ENCODE results near the gene CRYBG1. TPM values are rescaled to one million over a fixed set of nuclear protein-coding genes. Genes with fewer than 3 reads are reported as not detected.

The CRYBG1 gene
- total RNA-seq, 1 experiment from 2014 or later, result 2.9 TPM

- intact Hi-C loops (cut with micrococcal nuclease; ENCODE audit: unreplicated experiment), result no loop called here
- CTCF ChIA-PET, result no interaction called here
- no peak for TF ChIP-seq EZH2 (IDR thresholded peaks at IDR 0.05; ENCODE audit: borderline replicate concordance, low read depth, low read length, poor library complexity, severe bottlenecking)
- no peak for TF ChIP-seq CTCF (conservative IDR thresholded peaks at IDR 0.05; ENCODE audit: low read depth, low read length)
These were observed 100.0 kb downstream of the CRYBG1 start for GRCh38 chr6:106460481-106460880.

GRCh38 chr6:106461084-106461483 is 100.6 kb downstream of the CRYBG1 start:
- TF ChIP-seq CTCF (conservative IDR thresholded peaks at IDR 0.05; ENCODE audit: low read depth, low read length) (no peak), EZH2 (IDR thresholded peaks at IDR 0.05; ENCODE audit: borderline replicate concordance, low read depth, low read length, poor library complexity, severe bottlenecking) (no peak)
- no TSS peak for BruUV-seq (replicated peaks)
- Histone ChIP-seq H3K27me3 (replicated peaks; ENCODE audit: insufficient read depth, low read depth, low read length, poor library complexity) (peaks cover 7% of the 10 kb centered on the region), H3K4me1 (ENCODE audit: insufficient read depth, low read length, poor library complexity, severe bottlenecking) (no peaks in the 10 kb centered on the region), H3K9me3 (ENCODE audit: low read depth, low read length, poor library complexity, severe bottlenecking) (no peaks in the 10 kb centered on the region), H3K4me3 (ENCODE audit: low read depth, low read length, poor library complexity, severe bottlenecking) (no peak overlapping the region), H3K36me3 (ENCODE audit: insufficient read depth, low read length, poor library complexity, severe bottlenecking) (no peaks in the 10 kb centered on the region), H3K27ac (ENCODE audit: low read depth, low read length, poor library complexity, severe bottlenecking) (no peak overlapping the region)
- POLR2A ChIA-PET (ENCODE audit: low non-redundant PET), result no interaction called here
- intact Hi-C loops (cut with micrococcal nuclease; ENCODE audit: unreplicated experiment), result no loop called here
- DNase-seq (ENCODE audit: low spot score), result no peak
- CTCF ChIA-PET, result no interaction called here

More at GRCh38 chr6:106460481-106460880, 100.0 kb downstream of the CRYBG1 start:
- POLR2A ChIA-PET (ENCODE audit: low non-redundant PET), result no interaction called here
- no peaks in the 10 kb centered on the region for H3K9me3 ChIP-seq (ENCODE audit: low read depth, low read length, poor library complexity, severe bottlenecking)
- peaks cover 3% of the 10 kb centered on the region for H3K27me3 ChIP-seq (replicated peaks; ENCODE audit: insufficient read depth, low read depth, low read length, poor library complexity)
- DNase-seq (ENCODE audit: low spot score), result no peak
- H3K4me1 ChIP-seq (ENCODE audit: insufficient read depth, low read length, poor library complexity, severe bottlenecking), result no peaks in the 10 kb centered on the region
- BruUV-seq (replicated peaks), result no TSS peak
- no peaks in the 10 kb centered on the region for H3K36me3 ChIP-seq (ENCODE audit: insufficient read depth, low read length, poor library complexity, severe bottlenecking)
- H3K27ac ChIP-seq (ENCODE audit: low read depth, low read length, poor library complexity, severe bottlenecking), result no peak overlapping the region
- no peak overlapping the region for H3K4me3 ChIP-seq (ENCODE audit: low read depth, low read length, poor library complexity, severe bottlenecking)

- CTCF ChIA-PET, result no interaction called here
- POLR2A ChIA-PET (ENCODE audit: low non-redundant PET), result no interaction called here
These were observed 102.5 kb downstream of the CRYBG1 start for GRCh38 chr6:106462923-106463557.

More at GRCh38 chr6:106462923-106463557, 102.5 kb downstream of the CRYBG1 start:
- intact Hi-C loops (cut with micrococcal nuclease; ENCODE audit: unreplicated experiment), result no loop called here
- Histone ChIP-seq H3K27ac (ENCODE audit: low read depth, low read length, poor library complexity, severe bottlenecking) (no peak overlapping the region), H3K36me3 (ENCODE audit: insufficient read depth, low read length, poor library complexity, severe bottlenecking) (no peaks in the 10 kb centered on the region), H3K4me1 (ENCODE audit: insufficient read depth, low read length, poor library complexity, severe bottlenecking) (no peaks in the 10 kb centered on the region), H3K4me3 (ENCODE audit: low read depth, low read length, poor library complexity, severe bottlenecking) (no peak overlapping the region), H3K27me3 (replicated peaks; ENCODE audit: insufficient read depth, low read depth, low read length, poor library complexity) (peaks cover 7% of the 10 kb centered on the region), H3K9me3 (ENCODE audit: low read depth, low read length, poor library complexity, severe bottlenecking) (no peaks in the 10 kb centered on the region)
- DNase-seq (ENCODE audit: low spot score), result no peak
- no peak for TF ChIP-seq CTCF (conservative IDR thresholded peaks at IDR 0.05; ENCODE audit: low read depth, low read length)
- TF ChIP-seq EZH2 (IDR thresholded peaks at IDR 0.05; ENCODE audit: borderline replicate concordance, low read depth, low read length, poor library complexity, severe bottlenecking), result no peak
- no TSS peak for BruUV-seq (replicated peaks)

All from A673 (cell line).